GM12873 (cell line): Measurements from ENCODE around the gene PPIF.

Experiments used
- CTCF ChIP-seq: IDR thresholded peaks from 2 replicates; pipeline ENCODE4 v1.5.1; 2012; ENCODE audit warnings: low read depth, mild to moderate bottlenecking, moderate library complexity, low read length, control low read depth; ENCODE audit not compliant: insufficient read depth; ENCODE audit errors: missing control alignments

PPIF gene

GRCh38 chr10:79359816-79360498, 12.7 kb downstream of the PPIF start:
- TF ChIP-seq CTCF, result no peak

DNA sequence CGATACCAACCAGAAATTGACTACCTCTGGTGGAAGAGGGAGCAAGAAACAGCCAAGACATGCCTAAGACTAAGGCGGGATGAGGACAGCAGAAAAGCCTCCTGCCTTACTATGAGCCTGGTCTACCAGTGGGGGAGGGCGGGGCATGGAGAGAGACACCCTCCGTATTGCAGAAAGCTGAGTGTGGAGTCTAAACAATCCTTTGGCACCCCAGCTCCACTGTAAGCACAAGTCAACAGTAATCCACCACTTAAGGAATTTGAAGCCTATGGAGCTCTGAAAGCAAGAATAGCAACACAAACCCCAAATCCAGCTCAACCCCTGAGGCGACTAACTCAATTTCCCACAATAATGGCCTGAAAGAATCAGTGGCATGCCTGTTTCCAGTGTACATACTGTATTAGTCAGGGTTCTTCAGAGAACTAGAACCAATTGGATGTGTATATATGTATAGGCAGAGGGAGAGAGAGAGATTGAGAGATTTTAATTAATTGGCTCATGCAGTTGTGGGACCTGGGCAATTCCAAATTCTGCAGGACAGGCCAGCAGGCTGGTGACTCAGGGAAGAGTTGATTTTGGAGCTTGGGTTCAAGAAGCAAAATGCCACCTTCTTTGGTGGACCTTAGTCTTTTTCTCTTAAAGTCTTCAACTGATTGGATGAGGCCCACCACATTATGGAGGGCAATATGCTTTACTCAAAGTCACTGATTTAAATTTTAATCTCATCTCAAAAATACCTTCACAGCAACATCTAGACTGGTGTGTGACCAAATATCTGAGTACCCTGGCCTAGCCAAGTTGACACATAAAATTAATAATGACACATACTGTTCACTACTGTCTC, 13.5 kb downstream of the PPIF start:
- no peak for TF ChIP-seq CTCF

DNA sequence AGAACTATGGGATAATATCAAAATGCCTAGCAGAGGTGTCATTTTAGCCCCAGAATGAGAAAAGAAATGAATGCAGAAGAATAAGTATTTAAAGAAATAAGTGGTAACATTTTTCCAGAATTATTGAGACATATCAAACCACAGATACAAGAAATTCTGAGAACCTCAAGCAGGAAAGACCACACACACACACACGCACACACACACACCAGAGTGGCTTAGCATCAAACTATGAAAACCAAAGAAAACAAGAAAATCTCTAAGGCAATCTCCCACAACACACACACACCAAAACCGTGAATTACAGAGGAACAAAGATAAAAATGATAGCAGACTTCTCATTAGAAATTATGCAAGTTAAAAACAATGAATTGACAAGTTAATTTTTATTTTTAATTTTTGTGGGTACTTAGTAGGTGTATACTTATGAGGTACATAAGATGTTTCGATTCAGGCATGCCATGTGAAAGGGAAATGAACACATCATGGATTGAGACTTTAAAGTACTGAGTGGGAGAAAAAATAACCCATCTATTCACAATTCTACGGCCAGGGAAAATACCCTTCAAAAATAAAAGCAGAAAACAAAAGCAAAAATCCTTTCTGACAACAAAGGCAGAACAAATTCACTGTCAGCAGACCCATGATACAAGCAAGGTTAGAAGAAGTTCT, 14.6 kb downstream of the PPIF start:
- no peak for TF ChIP-seq CTCF

DNA sequence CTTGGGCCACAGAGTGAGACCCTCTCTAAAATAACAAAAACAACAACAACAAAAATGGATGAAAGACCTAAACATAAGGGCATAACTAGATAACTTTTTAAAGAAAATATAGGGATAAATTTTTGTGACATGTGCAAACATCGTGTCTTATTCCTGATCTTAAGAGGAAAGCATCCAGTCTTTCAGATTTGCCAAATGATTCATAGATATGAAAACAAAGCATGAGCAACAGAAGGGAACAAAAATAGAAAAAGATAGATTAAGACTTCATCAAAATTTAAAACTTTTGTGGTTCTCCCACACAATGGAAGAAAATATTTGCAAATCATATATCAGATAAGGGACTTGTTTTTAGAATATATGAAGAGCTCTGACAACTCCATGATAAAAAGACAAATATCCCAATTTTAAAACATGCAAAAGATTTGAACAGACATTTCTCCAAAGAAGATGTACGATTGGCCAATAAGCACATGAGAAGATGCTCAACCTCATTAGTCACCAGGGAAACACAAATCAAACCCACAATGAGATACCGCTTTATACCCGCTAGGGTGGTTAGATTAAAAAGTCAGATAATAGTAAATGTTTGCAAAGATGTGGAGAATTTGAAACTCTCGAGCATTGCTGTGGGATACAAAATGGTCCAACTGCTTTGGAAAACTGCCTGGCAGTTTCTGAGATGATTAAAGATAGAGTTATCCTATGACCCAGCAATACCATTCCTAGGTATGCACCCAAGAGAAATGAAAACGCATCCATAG, 20.3 kb downstream of the PPIF start:
- no peak for TF ChIP-seq CTCF

DNA sequence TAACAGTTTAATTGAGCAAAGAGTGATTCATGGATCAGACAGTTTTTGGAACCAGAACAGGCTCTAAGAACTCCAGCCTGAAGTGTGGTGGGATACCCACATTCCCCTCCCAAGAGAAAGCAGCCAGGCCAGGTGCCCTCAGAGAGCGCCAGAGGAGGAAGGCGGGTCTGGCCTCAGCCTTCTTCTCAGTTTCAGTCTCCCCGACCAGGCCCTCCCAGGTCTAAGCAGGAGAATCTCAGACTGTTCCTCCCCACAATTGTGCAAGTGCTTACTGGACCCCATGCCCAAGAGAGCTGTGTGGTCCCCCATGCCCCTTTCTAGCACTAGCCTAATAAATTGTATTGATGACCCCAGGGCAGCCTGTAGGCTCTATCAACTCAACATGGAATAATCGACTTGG, 25.6 kb downstream of the PPIF start:
- TF ChIP-seq CTCF, result no peak

DNA sequence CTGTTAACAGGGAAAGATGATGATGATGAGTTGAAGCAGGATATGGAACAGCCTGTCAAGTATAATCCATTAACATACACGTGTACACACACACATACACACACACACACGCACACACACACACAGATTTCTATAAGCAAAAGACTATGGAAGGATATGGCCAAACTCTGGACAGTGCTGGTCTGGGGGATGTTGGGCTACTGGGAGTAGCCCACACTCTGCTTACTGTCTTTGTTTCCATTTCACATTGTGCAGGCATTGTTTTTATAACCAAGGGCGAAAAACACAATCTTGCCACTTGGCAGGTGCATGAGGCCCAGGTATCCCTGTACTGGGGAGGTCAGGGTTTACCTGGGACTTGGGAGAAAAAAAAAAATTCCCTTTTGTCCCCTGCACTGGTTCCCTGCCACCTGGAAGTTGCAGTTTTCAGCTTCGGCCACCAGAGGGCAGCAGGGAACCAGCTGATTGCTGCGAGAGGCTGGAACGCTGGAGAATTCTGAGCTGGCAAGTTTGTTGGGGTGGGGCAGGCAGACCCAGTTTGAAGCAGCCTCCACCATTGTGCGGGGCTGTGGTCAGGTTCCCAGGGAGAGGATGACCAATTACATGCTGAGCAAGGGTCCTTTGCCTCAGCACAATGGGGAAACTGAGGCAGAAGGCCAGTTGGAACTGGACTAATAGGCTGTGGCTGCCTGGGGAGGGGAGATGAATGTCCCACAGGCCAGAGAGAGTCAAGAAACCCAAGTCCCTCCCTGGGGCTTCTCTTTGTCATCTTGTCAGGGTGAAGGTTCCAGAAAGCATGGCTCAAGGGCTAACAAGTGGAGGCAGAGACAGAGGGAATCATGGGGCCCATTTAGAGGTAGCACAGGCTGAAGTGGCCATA, 27.3 kb downstream of the PPIF start:
- peak; percentile 94 for TF ChIP-seq CTCF
